H1 (cell line): ENCODE measurements around the gene SRGAP3. TPM values are rescaled to one million over a fixed set of nuclear protein-coding genes. Genes with fewer than 3 reads are reported as not detected.

Source experiments
- CTCF ChIA-PET: fragments of 300-600 bp; sonication (Branson Sonifier 250); formaldehyde crosslinking; loops from one replicate; lab custom pipeline; 2021; ENCODE audit not compliant: partially characterized antibody; lab: Charles Lee
- POLR2A ChIA-PET: fragments of 300-600 bp; sonication (Branson Sonifier 250); formaldehyde crosslinking; loops from one replicate; lab custom pipeline; 2021; ENCODE audit warnings: inconsistent platforms; ENCODE audit not compliant: partially characterized antibody; lab: Charles Lee
- DNase-seq, 2 experiments: peaks; one replicate each; pipeline versions ENCODE4 v3.0.0 to v3.0.0-alpha.2; 2010 to 2022; ENCODE audit warnings: low spot score in 2 of 2, low read depth in 1 of 2, mixed read lengths in 1 of 2
- FAIRE-seq: peaks from 2 replicates; lab custom pipeline; 2011; peaks lifted over from hg19 to GRCh38; lab: Jason Lieb, UNC
- H2AFZ ChIP-seq: 2 replicates; pipeline ENCODE4 v1.8.1; 2012; ENCODE audit warnings: low read length, inconsistent platforms
- H2AK5ac ChIP-seq: 2 replicates; pipeline ENCODE4 v1.6.1; 2013; ENCODE audit warnings: low read depth, low read length
- H2BK120ac ChIP-seq: replicated peaks from 2 replicates; pipeline ENCODE3; 2013; ENCODE audit warnings: low read depth, low read length, inconsistent platforms
- H2BK12ac ChIP-seq: 2 replicates; pipeline ENCODE4 v1.6.1; 2013; ENCODE audit warnings: low read depth, low read length
- H2BK15ac ChIP-seq: 2 replicates; pipeline ENCODE4 v1.6.1; 2013; ENCODE audit warnings: low read length
- H2BK20ac ChIP-seq: 2 replicates; pipeline ENCODE4 v1.6.1; 2013; ENCODE audit warnings: low read length
- H2BK5ac ChIP-seq: 2 replicates; pipeline ENCODE4 v1.6.1; 2013; ENCODE audit warnings: low read depth, low read length
- H3K14ac ChIP-seq: 2 replicates; pipeline ENCODE4 v1.6.1; 2013; ENCODE audit warnings: inconsistent platforms; ENCODE audit not compliant: insufficient read length
- H3K18ac ChIP-seq: 2 replicates; pipeline ENCODE4 v1.6.1; 2013; ENCODE audit warnings: low read length; ENCODE audit errors: extremely low read depth
- H3K23ac ChIP-seq: 2 replicates; pipeline ENCODE4 v1.6.1; 2013; ENCODE audit warnings: inconsistent platforms; ENCODE audit not compliant: insufficient read length
- H3K23me2 ChIP-seq: 2 replicates; pipeline ENCODE4 v1.6.1; 2013; ENCODE audit warnings: low read depth, low read length
- H3K27ac ChIP-seq: 2 replicates; pipeline ENCODE4 v1.6.1; 2011; ENCODE audit warnings: low read depth, low read length, inconsistent platforms
- H3K27me3 ChIP-seq, 4 experiments: replicated peaks in 1 of 4; 1 replicate in 1 of 4; 2 replicates in 3 of 4; pipeline versions ENCODE4 v1.6.1 to v1.8.1; 2011 to 2013; ENCODE audit warnings: low read length in 3 of 4, mild to moderate bottlenecking in 3 of 4, inconsistent platforms in 2 of 4, mixed read lengths in 2 of 4, moderate library complexity in 1 of 4; ENCODE audit not compliant: control insufficient read depth in 3 of 4, insufficient read depth in 3 of 4; ENCODE audit errors: extremely low read depth in 1 of 4
- H3K36me3 ChIP-seq, 4 experiments: 2 replicates each; pipeline versions ENCODE4 v1.6.1 to v1.8.1; 2011 to 2013; ENCODE audit warnings: mild to moderate bottlenecking in 4 of 4, low read length in 3 of 4, moderate library complexity in 2 of 4, control low read depth in 1 of 4, inconsistent platforms in 1 of 4; ENCODE audit not compliant: insufficient read depth in 4 of 4, control insufficient read depth in 2 of 4
- H3K4ac ChIP-seq: replicated peaks from 2 replicates; pipeline ENCODE3; 2013; ENCODE audit warnings: low read length, low read depth, mixed read lengths, inconsistent platforms; ENCODE audit not compliant: insufficient read length
- H3K4me1 ChIP-seq, 4 experiments: replicated peaks in 1 of 4; 1 replicate in 1 of 4; 2 replicates in 3 of 4; pipeline versions ENCODE4 v1.6.1 to v1.8.1; 2011 to 2013; ENCODE audit warnings: low read length in 3 of 4, inconsistent platforms in 2 of 4, mixed read lengths in 1 of 4; ENCODE audit not compliant: insufficient read depth in 4 of 4, control insufficient read depth in 3 of 4
- H3K4me2 ChIP-seq, 2 experiments: 2 replicates each; pipeline versions ENCODE4 v1.6.1 to v1.8.1; 2011 to 2013; ENCODE audit warnings: low read depth in 2 of 2, low read length in 2 of 2, control low read depth in 1 of 2, inconsistent platforms in 1 of 2, mild to moderate bottlenecking in 1 of 2; ENCODE audit not compliant: insufficient read depth in 1 of 2
- H3K4me3 ChIP-seq, 4 experiments: fragments of 200-600, 300-600 bp in 1 of 4; sonication (generic), shearing (Covaris generic), sonication (Bioruptor Twin) in 1 of 4; 2 replicates each; pipeline versions ENCODE4 v1.5.1 to v1.8.1; 2011 to 2016; ENCODE audit warnings: low read length in 4 of 4, low read depth in 3 of 4, control low read depth in 2 of 4, inconsistent platforms in 2 of 4, mild to moderate bottlenecking in 2 of 4, mixed read lengths in 1 of 4, moderate library complexity in 1 of 4; ENCODE audit not compliant: insufficient read depth in 2 of 4; ENCODE audit errors: extremely low read depth in 1 of 4
- H3K56ac ChIP-seq: replicated peaks from 2 replicates; pipeline ENCODE3; 2013; ENCODE audit warnings: low read depth, mild to moderate bottlenecking, mixed read lengths, low read length, inconsistent platforms; ENCODE audit not compliant: insufficient read length
- H3K79me1 ChIP-seq: 2 replicates; pipeline ENCODE4 v1.6.1; 2013; ENCODE audit warnings: low read depth, low read length, control low read depth
- H3K79me2 ChIP-seq, 2 experiments: 2 replicates each; pipeline versions ENCODE4 v1.6.1 to v1.8.1; 2012 to 2013; ENCODE audit warnings: low read length in 2 of 2, mild to moderate bottlenecking in 2 of 2, inconsistent platforms in 1 of 2; ENCODE audit not compliant: insufficient read depth in 2 of 2, control insufficient read depth in 1 of 2
- H3K9ac ChIP-seq, 4 experiments: replicated peaks in 1 of 4; 1 replicate in 1 of 4; 2 replicates in 3 of 4; pipeline versions ENCODE4 v1.6.1 to v1.8.1; 2011 to 2013; ENCODE audit warnings: low read depth in 3 of 4, low read length in 3 of 4, control low read depth in 2 of 4, mild to moderate bottlenecking in 2 of 4, moderate library complexity in 2 of 4, inconsistent platforms in 1 of 4; ENCODE audit errors: extremely low read depth in 1 of 4
- H3K9me3 ChIP-seq, 2 experiments: 2 replicates each; pipeline versions ENCODE4 v1.6.1 to v1.8.1; 2012 to 2013; ENCODE audit warnings: mild to moderate bottlenecking in 2 of 2, moderate library complexity in 2 of 2, control low read depth in 1 of 2, inconsistent platforms in 1 of 2, low read depth in 1 of 2, low read length in 1 of 2, mixed read lengths in 1 of 2; ENCODE audit not compliant: insufficient read depth in 2 of 2
- H4K20me1 ChIP-seq, 2 experiments: replicated peaks in 1 of 2; 2 replicates each; pipeline versions ENCODE3 to v1.8.1; 2011 to 2013; ENCODE audit warnings: inconsistent platforms in 2 of 2, low read length in 2 of 2, mild to moderate bottlenecking in 1 of 2; ENCODE audit not compliant: insufficient read depth in 2 of 2, control insufficient read depth in 1 of 2
- H4K5ac ChIP-seq: 2 replicates; pipeline ENCODE4 v1.6.1; 2013; ENCODE audit warnings: low read length, low read depth, mixed read lengths, inconsistent platforms; ENCODE audit not compliant: insufficient read length
- H4K8ac ChIP-seq: 2 replicates; pipeline ENCODE4 v1.8.0; 2013; ENCODE audit warnings: mild to moderate bottlenecking, moderate library complexity, low read length, inconsistent platforms; ENCODE audit not compliant: insufficient read depth; ENCODE audit errors: extremely low read depth
- H4K91ac ChIP-seq: replicated peaks from 2 replicates; pipeline ENCODE3; 2013; ENCODE audit warnings: low read length, mixed read lengths, inconsistent platforms; ENCODE audit not compliant: insufficient read length
- CHD2 ChIP-seq: IDR thresholded peaks from 2 replicates; pipeline ENCODE4 v1.6.1; 2012; ENCODE audit warnings: low read length, improper control_type of control experiment
- EZH2 ChIP-seq: fragments of 200-600 bp; sonication (generic); IDR thresholded peaks from 2 replicates; pipeline ENCODE4 v1.7.1; 2012; ENCODE audit warnings: low read depth, mild to moderate bottlenecking, moderate library complexity, low read length, inconsistent platforms; ENCODE audit not compliant: severe bottlenecking
- HDAC6 ChIP-seq: IDR thresholded peaks from one replicate; pipeline ENCODE4 v1.7.1; 2012; ENCODE audit warnings: low read depth, mild to moderate bottlenecking, inconsistent platforms, low read length, moderate library complexity
- POLR2A ChIP-seq, 2 experiments: IDR thresholded peaks; 1 replicate in 1 of 2; 2 replicates in 1 of 2; pipeline ENCODE4 v1.6.1; 2011; ENCODE audit warnings: low read depth in 2 of 2, low read length in 2 of 2, mild to moderate bottlenecking in 2 of 2; ENCODE audit errors: control extremely low read depth in 1 of 2
- POLR2AphosphoS5 ChIP-seq: IDR thresholded peaks from 2 replicates; pipeline ENCODE4 v1.6.1; 2011; ENCODE audit warnings: low read depth, low read length
- WGBS, 2 experiments: shearing (Covaris generic) in 1 of 2; methylation state at CpG; one replicate each; pipeline versions ENCODE4 v1.1.6 to v1.1.7; 2013 to 2015; ENCODE audit warnings: low lambda C conversion rate in 2 of 2, mixed read lengths in 2 of 2, inconsistent platforms in 1 of 2, low coverage in 1 of 2, missing lambda C conversion rate in 1 of 2; ENCODE audit not compliant: insufficient replicate concordance in 2 of 2, insufficient coverage in 1 of 2, insufficient read length in 1 of 2; ENCODE audit errors: extremely low coverage in 1 of 2, missing lambda C conversion rate in 1 of 2; 5-methylcytosine and 5-hydroxymethylcytosine counted together
- polyA plus RNA-seq, 7 experiments: library from polyadenylated mRNA; depleted of rRNA in 3 of 7; stranded (reverse) in 5 of 7; unstranded in 2 of 7; fragments of >200 nt in 5 of 7; fragments of 200-250 nt in 2 of 7; gene quantifications; 1 replicate in 5 of 7; 2 replicates in 1 of 7; 4 replicates in 1 of 7; pipeline versions ENCODE4 v1.2.1 to v1.2.3, GENCODE V29; 2011 to 2013; ENCODE audit warnings: missing spikeins in 2 of 7, mixed read lengths in 2 of 7
- total RNA-seq: library from RNA; stranded (reverse); fragmentation: NEBNext Ultra II Directional; extraction: Animal tissue kit (Norgen Biotek cat#: 25700); gene quantifications from 2 replicates; pipeline ENCODE4 v1.2.1, GENCODE V29; 2021

Gene SRGAP3
- total and polyA plus RNA-seq, 2 of the 8 experiments (the other 6 are each of a cell fraction or from before 2014, with no cell fraction given): 5.8 to 11.4 TPM

- no peak overlapping the region for H2BK5ac ChIP-seq
- no peak overlapping the region for H2AFZ ChIP-seq
- peaks cover 2% of the 10 kb centered on the region; the same call in 1 of the 2 replicates for H3K79me1 ChIP-seq
- H3K18ac ChIP-seq: no peak overlapping the region
- no peak overlapping the region for H2BK120ac ChIP-seq
- POLR2A ChIA-PET: no interaction called here
- CTCF ChIA-PET: no interaction called here
- H3K27ac ChIP-seq: no peak overlapping the region
- 94% methylated on average over 14 of the region's 14 CpGs; no CpG with 5 or more reads in 1 of the 2 experiments for WGBS, 2 experiments
- H3K9ac ChIP-seq: no peak overlapping the region
- H3K4me1 ChIP-seq: 0 out of 7 replicates have a peak, but pooled peaks cover 0 to 2% (median 0%) of the 10 kb centered on the region in 4 experiments
- TF ChIP-seq POLR2A (IDR thresholded peaks at IDR 0.05; ENCODE audit: control extremely low read depth in 1 of 2, low read depth in 2 of 2, low read length in 2 of 2): no peak
- no peak for TF ChIP-seq HDAC6
- TF ChIP-seq CHD2: no peak
- TF ChIP-seq EZH2: no peak
- TF ChIP-seq POLR2AphosphoS5: no peak
- no peak overlapping the region for H2BK15ac ChIP-seq
- no peak overlapping the region for H3K4ac ChIP-seq
- H3K4me2 ChIP-seq: no peak overlapping the region
- H3K56ac ChIP-seq: no peak overlapping the region
- no peaks in the 10 kb centered on the region for H3K79me2 ChIP-seq
- no peak overlapping the region for H4K91ac ChIP-seq
- H3K36me3 ChIP-seq: no peaks in the 10 kb centered on the region
- no peaks in the 10 kb centered on the region for H3K9me3 ChIP-seq
- no peak overlapping the region for H4K8ac ChIP-seq
- no peak overlapping the region for H2BK20ac ChIP-seq
- no peaks in the 10 kb centered on the region for H3K27me3 ChIP-seq
- no peak overlapping the region for H3K23ac ChIP-seq
- DNase-seq (no peak), FAIRE-seq (no peak)
- peaks cover 0 to 1% of the 10 kb centered on the region in 2 experiments for H4K20me1 ChIP-seq
- H2BK12ac ChIP-seq: no peak overlapping the region
- H2AK5ac ChIP-seq: no peak overlapping the region
- no peak overlapping the region for H3K4me3 ChIP-seq
- H3K14ac ChIP-seq: no peak overlapping the region
- no peaks in the 10 kb centered on the region; the same call in 1 of the 2 replicates for H3K23me2 ChIP-seq
- no peak overlapping the region for H4K5ac ChIP-seq
These were observed 32.7 kb downstream of the SRGAP3 start for GRCh38 chr3:9216736-9217135.
